D721Med (cell line): Measurements from ENCODE around the gene PIKFYVE.
"Not testable (repeated sequence)": the region's sequence is repeated elsewhere in the genome, so short reads cannot be mapped to it uniquely, and the experiment has no call there.

ENCODE experiments used
- DNase-seq: peaks from one replicate; pipeline ENCODE4 v3.0.0; 2011; ENCODE audit warnings: low spot score; ENCODE audit not compliant: insufficient read length
- FAIRE-seq: peaks from 2 replicates; lab custom pipeline; 2011; peaks lifted over from hg19 to GRCh38; lab: Jason Lieb, UNC
- CTCF ChIP-seq: IDR thresholded peaks from 2 replicates; pipeline ENCODE4 v1.5.1; 2012; ENCODE audit warnings: mild to moderate bottlenecking, control low read depth; ENCODE audit not compliant: insufficient read depth; ENCODE audit errors: missing control alignments

The PIKFYVE gene

GRCh38 chr2:208375491-208376068 lies 109.5 kb downstream of the PIKFYVE start:
- DNase-seq = no peak
- no peak for TF ChIP-seq CTCF
- no peak for FAIRE-seq

GRCh38 chr2:208377344-208377860 lies 111.3 kb downstream of the PIKFYVE start:
- not testable (repeated sequence) for FAIRE-seq, DNase-seq

- no peak for TF ChIP-seq CTCF
- FAIRE-seq (no peak), DNase-seq (no peak)
Observed at GRCh38 chr2:208379192-208379591, 113.1 kb downstream of the PIKFYVE start.

- FAIRE-seq = no peak
- no peak for DNase-seq
- no peak for TF ChIP-seq CTCF
Observed at GRCh38 chr2:208384637-208385036, 118.6 kb downstream of the PIKFYVE start.

- no peak for TF ChIP-seq CTCF
- DNase-seq (no peak), FAIRE-seq (peak; percentile 88)
Observed at GRCh38 chr2:208386541-208386940, 120.5 kb downstream of the PIKFYVE start.

- no peak for TF ChIP-seq CTCF
- FAIRE-seq = no peak
Observed at GRCh38 chr2:208389940-208390339, 123.9 kb downstream of the PIKFYVE start.

GRCh38 chr2:208392300-208392699 lies 126.2 kb downstream of the PIKFYVE start:
- TF ChIP-seq CTCF = no peak
- no peak for DNase-seq
- FAIRE-seq = no peak

More at GRCh38 chr2:208389940-208390339, 123.9 kb downstream of the PIKFYVE start:
- DNase-seq = no peak

GRCh38 chr2:208396796-208397195 lies 130.7 kb downstream of the PIKFYVE start:
- FAIRE-seq, DNase-seq: not testable (repeated sequence)
